Upper lobe of right lung (tissue), 1 donor: Measurements from ENCODE around the gene KCNH6. TPM values are rescaled to one million over a fixed set of nuclear protein-coding genes. Genes with fewer than 3 reads are reported as not detected.

Experiments used
- ATAC-seq: fragments of 200-7000 bp; cut with Tn5 transposase; one replicate; pipeline ENCODE4 v1.9.1; 2020; ENCODE audit warnings: mild to moderate bottlenecking, moderate library complexity
- DNase-seq: peaks from one replicate; pipeline ENCODE4 v3.0.0-alpha.2; 2020
- H3K27ac ChIP-seq: fragments of 200-600 bp; one replicate; pipeline ENCODE4 v1.8.0; 2022
- H3K27me3 ChIP-seq: fragments of 200-600 bp; one replicate; pipeline ENCODE4 v1.8.0; 2022; ENCODE audit warnings: mild to moderate bottlenecking
- H3K36me3 ChIP-seq: fragments of 200-600 bp; one replicate; pipeline ENCODE4 v1.8.0; 2022
- H3K4me1 ChIP-seq: fragments of 200-600 bp; one replicate; pipeline ENCODE4 v1.8.0; 2022
- H3K4me3 ChIP-seq: fragments of 200-600 bp; one replicate; pipeline ENCODE4 v1.8.0; 2022; ENCODE audit warnings: mild to moderate bottlenecking
- H3K9me3 ChIP-seq: fragments of 200-600 bp; one replicate; pipeline ENCODE4 v1.8.0; 2022
- intact Hi-C: fragments of 100-400 bp; cut with DNase I; formaldehyde crosslinking; loops from one replicate; pipeline ENCODE4 v1.11.0; 2022
- total RNA-seq: library from RNA; stranded (reverse); fragmentation: NEBNext Ultra II Directional; extraction: Animal tissue kit (Norgen Biotek cat#: 25700); gene quantifications from one replicate; pipeline ENCODE4 v1.2.1, GENCODE V29; 2021
- TF ChIP-seq, protein P1 (sequence below): fragments of 200-600 bp; IDR thresholded peaks from one replicate; pipeline ENCODE4 v1.8.0; 2022; ENCODE audit warnings: antibody characterized with exemption
- donor health status: DM: no; HTN: yes; CAD: no; lungs with severe emphysema.

KCNH6 gene
- total RNA-seq, 1 donor from 2014 or later: not detected

DNA sequence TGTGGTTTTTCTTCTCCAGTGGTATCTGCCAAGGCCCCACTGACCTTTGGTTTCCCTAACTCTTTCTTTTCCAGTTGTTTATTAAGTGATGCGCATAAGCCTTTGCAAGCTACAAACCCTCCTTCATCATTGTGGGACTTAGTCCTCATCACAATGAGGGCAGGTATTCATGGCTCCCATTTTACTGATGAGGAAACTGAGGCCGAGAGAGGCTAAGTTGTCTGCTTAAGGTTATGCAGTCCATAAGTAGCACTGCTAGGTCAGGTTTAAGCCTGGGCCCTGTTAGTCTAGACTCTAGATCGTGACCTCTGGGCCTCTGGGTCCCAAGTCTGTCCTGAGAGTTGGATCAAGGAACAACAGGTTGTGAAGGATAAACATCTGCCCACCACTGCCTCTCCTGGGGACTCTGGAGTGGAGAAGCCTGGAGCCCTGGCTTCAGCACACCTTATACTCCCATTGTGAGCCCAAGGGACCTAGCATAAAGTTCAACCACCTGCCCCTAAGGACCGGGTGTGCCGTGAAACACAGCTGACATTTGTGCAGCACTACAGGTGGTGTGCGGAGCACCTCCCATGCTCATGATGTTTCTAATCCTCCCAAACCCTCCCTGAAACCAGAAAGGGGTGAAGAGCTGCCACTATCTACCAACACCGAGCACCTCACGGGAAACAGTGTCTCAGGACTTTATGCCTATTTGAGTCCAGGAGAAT lies 5.2 kb upstream of the KCNH6 start:
- intact Hi-C loops: no loop called here
- DNase-seq: no peak

DNA sequence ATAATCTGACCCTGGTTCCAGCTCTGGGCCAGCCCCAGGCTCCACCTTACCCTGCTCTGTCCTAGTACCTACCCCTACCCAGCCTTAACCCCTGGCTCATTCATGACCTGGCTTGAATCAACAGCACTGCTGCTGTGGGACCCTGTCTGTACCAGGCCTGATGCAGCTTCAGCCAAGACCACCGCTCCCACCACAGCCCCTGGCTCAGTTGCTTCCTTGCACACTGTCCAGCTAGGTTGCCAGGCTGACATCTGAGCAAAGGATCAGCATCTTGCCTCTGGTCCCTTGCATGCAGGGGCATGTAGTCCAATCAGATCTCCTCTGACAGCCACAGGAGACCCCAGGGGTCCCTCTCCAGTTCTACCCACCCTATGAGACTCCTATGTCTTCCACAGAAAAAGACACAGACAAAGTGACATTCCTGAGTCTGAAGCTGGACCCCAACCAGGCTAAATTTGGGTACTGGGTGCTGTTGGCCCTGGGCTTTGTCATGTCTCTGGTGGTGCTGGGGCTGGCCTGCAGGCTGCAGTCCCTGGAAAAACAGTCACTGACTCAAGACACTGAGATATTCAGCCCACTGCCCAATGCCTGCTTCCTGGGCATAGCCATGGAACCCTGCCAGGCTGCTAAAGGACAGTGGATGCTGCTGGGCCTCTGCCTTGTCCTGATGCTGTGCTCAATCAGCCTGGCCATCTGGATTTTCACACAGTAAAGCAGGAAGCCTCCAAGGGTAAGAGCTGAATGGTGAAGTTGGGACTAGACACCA lies 3.9 kb upstream of the KCNH6 start:
- intact Hi-C loops: no loop called here
- DNase-seq (no peak), ATAC-seq (no peak)
- Histone ChIP-seq H3K36me3 (no peaks in the 10 kb centered on the region), H3K9me3 (no peaks in the 10 kb centered on the region), H3K4me3 (no peak overlapping the region), H3K27ac (no peak overlapping the region), H3K4me1 (no peaks in the 10 kb centered on the region), H3K27me3 (peaks cover 3% of the 10 kb centered on the region)
- TF ChIP-seq, protein P1, sequence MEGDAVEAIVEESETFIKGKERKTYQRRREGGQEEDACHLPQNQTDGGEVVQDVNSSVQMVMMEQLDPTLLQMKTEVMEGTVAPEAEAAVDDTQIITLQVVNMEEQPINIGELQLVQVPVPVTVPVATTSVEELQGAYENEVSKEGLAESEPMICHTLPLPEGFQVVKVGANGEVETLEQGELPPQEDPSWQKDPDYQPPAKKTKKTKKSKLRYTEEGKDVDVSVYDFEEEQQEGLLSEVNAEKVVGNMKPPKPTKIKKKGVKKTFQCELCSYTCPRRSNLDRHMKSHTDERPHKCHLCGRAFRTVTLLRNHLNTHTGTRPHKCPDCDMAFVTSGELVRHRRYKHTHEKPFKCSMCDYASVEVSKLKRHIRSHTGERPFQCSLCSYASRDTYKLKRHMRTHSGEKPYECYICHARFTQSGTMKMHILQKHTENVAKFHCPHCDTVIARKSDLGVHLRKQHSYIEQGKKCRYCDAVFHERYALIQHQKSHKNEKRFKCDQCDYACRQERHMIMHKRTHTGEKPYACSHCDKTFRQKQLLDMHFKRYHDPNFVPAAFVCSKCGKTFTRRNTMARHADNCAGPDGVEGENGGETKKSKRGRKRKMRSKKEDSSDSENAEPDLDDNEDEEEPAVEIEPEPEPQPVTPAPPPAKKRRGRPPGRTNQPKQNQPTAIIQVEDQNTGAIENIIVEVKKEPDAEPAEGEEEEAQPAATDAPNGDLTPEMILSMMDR: no peak

More for the DNA sequence above, 5.2 kb upstream of the KCNH6 start:
- Histone ChIP-seq H3K4me3 (no peak overlapping the region), H3K9me3 (no peaks in the 10 kb centered on the region), H3K27me3 (no peaks in the 10 kb centered on the region), H3K27ac (no peak overlapping the region), H3K4me1 (no peaks in the 10 kb centered on the region), H3K36me3 (no peaks in the 10 kb centered on the region)
- no peak for ATAC-seq
- TF ChIP-seq, protein P1: no peak

DNA sequence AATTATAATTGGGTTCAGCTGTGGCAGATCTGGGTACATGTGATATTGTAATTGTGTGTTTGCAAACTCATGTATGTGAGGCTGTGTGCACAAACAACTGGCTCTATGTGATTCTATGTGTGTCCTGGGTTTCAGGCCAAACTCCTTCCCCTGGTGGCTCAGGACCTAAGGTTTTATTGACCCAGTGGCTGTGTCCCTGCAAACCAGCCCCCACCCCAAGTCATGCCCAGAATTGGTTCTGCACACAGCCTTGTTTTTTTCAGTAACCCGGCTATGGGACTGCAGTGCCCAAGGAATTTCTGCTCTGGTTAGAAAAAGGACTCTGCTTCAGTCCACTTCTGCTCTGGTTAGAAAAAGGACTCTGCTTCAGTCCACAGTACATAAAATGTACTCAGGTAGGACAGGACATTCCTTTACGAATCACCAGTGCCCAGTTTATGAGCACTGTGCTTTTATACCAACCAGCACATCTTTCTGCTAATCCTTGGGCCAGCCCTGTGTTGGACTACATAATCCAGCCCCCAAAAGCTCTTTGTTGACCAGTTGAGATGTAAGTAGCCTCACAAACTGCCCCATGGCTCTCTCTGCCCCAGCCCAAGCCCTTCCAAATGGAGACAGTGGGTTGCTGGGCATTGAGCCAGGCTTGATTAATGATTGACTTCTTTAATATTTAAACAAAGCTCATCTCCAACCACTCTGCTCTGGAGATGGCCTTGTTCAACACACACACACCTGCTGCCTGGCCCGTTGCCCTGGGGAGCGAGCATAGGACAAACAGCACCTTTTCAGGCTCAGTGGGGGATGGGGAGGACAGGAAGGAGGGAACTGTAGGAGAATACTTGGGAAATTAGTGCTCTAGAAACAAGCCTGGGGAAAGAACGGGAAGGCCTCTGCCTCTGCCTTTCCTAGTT lies 2.9 kb upstream of the KCNH6 start:
- peaks cover 10% of the 10 kb centered on the region for H3K27me3 ChIP-seq

DNA sequence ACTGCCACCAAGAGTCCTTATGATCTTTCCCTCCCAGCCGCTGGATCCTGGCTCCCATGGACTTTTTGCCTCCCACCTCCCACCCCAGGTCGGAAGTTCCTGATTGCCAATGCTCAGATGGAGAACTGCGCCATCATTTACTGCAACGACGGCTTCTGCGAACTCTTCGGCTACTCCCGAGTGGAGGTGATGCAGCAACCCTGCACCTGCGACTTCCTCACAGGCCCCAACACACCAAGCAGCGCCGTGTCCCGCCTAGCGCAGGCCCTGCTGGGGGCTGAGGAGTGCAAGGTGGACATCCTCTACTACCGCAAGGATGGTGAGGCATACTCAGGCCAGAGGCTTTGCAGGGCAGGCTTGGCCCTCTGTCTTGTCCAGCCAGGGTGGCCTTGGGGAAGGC lies 893 bp downstream of the KCNH6 start:
- Histone ChIP-seq H3K27me3 (peaks cover 11% of the 10 kb centered on the region), H3K9me3 (no peaks in the 10 kb centered on the region), H3K4me3 (no peak overlapping the region), H3K36me3 (no peaks in the 10 kb centered on the region), H3K4me1 (no peaks in the 10 kb centered on the region), H3K27ac (no peak overlapping the region)
- DNase-seq: no peak
- ATAC-seq: no peak
- TF ChIP-seq, protein P1: no peak
- intact Hi-C loops: no loop called here

More for the DNA sequence above, 2.9 kb upstream of the KCNH6 start:
- Histone ChIP-seq H3K36me3 (no peaks in the 10 kb centered on the region), H3K4me3 (no peak overlapping the region), H3K9me3 (no peaks in the 10 kb centered on the region), H3K27ac (no peak overlapping the region), H3K4me1 (no peaks in the 10 kb centered on the region)
- intact Hi-C loops: no loop called here
- TF ChIP-seq, protein P1: no peak
- ATAC-seq (no peak), DNase-seq (no peak)

DNA sequence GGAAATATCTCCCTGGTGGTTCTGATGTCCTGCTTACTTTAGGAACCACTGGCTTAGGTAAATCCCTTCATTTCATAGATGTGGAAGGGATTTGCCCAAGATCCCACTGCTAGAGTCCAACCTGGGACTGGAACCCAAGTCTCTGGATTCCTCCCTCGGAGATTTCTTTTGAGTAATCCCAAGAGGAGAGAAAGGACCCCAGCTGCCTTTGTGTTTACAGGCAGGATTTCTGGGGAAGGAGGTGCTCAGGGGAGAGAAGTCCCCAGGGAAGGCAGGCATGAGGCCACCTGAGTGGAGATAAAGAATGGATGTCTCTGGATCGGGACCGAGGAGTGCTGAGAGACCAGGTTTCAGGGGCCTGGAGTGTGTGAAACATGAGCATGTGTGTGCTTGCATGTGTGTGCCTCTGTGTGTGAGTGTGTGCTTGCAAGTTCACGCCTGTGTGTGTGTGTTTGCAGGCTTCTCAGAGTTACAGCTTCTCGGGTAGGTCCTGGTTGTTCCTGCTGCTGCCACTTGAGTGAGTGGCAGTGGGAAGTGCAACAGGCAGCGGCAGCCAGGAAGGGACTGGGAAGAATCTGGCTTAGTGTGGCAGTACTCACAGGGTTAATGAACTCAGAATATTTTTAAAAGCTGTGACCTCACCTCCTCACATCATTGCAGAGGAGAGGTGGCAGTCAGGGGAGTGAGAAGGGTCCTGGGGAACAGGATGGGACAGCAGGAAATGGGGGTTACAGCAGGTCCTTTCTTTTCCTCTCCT lies 2.2 kb downstream of the KCNH6 start:
- Histone ChIP-seq H3K9me3 (no peaks in the 10 kb centered on the region), H3K27ac (no peak overlapping the region), H3K27me3 (peaks cover 11% of the 10 kb centered on the region), H3K36me3 (no peaks in the 10 kb centered on the region), H3K4me3 (no peak overlapping the region), H3K4me1 (no peaks in the 10 kb centered on the region)
- intact Hi-C loops: no loop called here
- TF ChIP-seq, protein P1: no peak
- DNase-seq: no peak
- no peak for ATAC-seq
